NCI-H526 treated with DMSO at 0.1 percent for 48 hours (cell line): ENCODE measurements around the gene ETV4.
A peak's percentile ranks its signal among the peaks of the same experiment; 100 is the strongest.

Experiments used
- DNase-seq: peaks from one replicate; lab custom pipeline; 2025; lab: John Stamatoyannopoulos, UW

ETV4 gene

DNA sequence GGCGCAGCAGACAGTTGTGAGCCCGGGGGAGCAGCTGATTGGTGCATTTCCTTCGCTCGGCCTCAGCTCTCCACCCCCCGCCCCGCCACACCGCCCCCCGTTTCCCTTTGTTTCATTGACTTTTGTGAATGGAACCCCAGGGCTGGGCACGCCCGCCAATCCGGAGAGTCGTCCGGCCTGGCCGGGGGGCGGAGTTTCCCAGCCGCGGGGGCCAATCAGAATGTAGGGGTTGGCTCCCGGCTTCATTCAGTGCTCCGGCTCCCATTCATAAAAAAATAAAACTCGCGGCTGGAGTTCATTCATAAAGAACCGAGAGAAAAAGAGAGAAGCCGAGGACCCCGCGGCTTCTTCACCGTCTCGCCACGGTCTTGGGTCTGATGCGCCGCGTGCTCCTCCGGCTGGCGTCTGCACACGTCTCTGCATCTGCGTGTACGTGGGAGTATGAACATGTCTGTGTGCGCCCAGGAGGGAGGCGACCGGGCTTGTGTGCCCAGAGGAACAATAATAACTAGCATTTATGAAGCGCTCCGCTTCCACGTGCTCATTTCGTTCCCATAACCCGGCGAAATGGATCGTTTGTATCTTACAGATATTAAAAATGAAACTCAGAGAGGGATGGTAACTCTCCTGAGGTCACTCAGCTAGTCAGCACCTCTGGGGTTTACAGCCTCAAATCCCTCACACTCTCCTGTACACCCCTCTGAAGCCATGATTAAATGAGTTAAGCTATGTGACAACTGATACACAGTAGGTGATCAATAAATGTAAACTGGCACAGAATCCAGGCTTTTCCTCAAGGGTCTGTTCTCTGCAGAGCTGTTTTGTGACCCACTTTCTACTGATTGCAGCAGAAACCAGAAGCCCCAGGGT is at the start of gene ETV4:
ETV4 (minus strand) TSS at position 22 of the 870 bp plus-strand sequence. CDS start 723 bp downstream, outside the sequence.
- DNase-seq: peak; percentile 61

DNA sequence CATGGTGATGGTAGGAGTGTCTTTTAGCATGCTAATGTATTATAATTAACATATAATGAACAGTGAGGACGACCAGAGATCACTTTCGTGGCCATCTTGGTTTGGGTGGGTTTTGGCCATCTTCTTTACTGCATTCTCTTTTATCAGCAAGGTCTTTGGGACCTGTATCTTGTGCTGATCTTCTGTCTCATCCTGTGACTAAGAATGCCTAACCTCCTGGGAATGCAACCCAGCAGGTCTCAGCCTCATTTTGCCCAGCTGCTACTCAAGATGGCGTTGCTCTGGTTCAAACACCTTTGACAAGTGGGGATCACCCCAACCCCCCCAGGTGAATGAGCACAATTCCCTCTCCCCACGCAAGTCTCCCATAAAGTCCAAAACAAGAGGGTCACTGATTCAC is 49.3 kb upstream of the ETV4 start:
- no peak for DNase-seq

DNA sequence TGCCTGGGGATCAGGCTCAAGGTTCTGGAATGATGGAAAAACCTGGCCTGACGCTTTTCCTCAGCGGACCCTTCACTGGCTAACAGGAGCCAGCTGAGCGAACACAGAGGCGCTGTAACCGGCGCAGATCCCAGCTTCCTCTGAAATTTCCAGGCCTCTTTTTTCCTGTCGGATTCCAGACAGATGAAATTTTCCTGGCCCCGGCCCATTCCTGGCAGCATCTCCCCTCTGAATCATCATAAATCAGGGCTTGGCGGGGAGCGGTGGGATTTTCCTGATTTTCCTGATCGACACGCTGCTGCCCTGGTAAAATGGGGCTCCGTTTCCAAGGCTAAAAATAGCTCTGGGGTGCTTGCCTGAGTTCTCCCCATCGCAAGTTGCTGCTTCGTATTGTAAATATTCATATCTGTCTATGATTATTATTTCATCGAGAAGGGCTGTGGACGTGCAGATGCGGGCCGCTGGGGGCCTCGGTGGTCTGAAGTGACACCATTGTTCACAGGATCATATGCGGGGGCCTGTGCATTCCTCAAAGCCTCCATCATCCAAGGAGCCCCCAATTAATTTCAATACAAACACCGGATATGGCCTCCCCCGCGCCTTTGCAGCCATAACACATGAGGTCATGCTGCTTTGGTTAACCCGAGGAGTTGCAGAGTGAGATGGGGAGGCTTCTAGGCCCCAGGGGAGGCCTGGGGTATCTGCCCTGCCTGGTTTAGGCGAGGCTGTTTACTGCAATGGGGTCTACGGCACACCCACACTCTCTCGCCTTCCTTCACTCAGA is 45.8 kb upstream of the ETV4 start:
- no peak for DNase-seq

- DNase-seq: no peak
Observed at GRCh38 chr17:43591001-43591400, 44.9 kb upstream of the ETV4 start.

DNA sequence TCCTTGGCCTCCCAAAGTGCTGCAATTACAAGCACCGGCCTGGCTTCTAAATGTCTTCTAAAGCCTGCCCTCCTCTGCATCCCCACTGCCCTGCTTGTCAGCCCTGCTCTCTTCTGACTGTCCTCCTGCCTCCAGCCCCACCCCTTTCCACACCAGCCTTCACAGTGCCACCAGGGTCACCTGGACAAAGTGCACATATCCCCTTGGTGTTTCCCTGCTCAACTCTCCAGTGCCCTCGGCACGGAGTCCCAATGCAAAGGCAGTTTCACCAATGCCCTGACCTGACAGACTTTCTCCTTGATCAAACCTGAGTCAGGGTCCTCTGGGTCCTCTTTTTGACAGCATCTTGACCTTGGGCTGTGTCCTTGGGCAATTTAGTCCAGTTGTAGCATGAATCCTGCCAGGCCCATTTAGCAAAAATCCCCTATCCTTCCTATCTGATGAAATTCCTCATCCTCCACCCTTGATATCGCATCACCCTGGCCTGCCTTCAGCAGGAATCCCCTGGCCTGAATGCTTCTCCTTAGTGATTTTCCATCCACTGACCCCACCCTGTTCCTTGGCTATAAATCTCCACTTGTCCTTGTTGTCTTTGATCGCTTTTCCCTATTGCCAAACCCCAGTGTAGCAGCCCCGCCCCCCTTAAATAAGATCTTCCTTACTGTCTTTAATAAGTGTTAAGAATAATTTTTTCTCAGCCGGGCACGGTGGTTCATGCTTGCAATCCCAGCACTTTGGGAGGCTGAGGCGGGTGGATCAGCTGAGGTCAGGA is 42.7 kb upstream of the ETV4 start:
- no peak for DNase-seq

- no peak for DNase-seq
Observed at GRCh38 chr17:43588121-43588520, 42.0 kb upstream of the ETV4 start.

GRCh38 chr17:43587647-43588046 is 41.5 kb upstream of the ETV4 start:
- DNase-seq: no peak

DNA sequence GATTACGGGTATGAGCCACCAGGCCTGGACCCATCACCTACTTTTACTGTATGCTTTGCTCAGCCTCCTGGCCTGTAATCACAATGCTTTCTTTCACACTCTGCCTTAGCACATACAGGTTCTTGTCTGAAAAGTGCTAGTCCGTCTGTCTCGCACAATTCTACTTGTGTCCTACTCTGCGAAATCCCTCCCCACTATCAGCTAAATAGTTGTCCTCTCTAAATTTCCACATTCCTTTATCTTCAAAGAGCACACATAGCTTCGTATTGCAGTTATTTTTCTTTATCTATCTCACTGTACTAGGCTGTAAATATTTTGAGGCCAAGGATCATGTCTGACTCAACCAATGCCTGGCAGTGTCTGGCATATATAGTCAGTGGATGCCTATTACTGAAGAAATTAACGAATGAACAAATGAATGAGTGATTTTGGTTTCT is 38.5 kb upstream of the ETV4 start:
- DNase-seq: no peak

GRCh38 chr17:43583332-43583731 is 37.2 kb upstream of the ETV4 start:
- DNase-seq: no peak

DNA sequence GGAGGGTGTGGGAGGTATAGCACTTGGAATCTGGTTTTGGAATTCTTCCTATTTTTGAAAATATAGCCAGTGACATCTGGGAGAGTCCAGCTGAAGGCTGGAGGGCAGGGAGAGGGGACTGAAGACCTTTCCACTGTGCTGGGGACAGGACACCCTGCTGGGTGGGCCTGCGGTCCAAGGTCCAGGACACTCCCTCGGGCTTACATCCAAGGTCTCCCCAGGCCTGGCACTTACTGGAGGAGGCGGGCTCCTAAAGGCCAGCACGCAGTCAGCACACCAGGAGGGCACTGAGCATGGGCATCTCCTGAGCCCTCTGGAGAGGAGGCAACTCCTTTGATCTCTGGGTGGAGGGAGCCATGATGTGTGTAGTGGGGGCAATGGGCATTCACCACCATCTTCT is 35.5 kb upstream of the ETV4 start:
- DNase-seq: no peak

GRCh38 chr17:43581130-43581529 is 35.0 kb upstream of the ETV4 start:
- no peak for DNase-seq

DNA sequence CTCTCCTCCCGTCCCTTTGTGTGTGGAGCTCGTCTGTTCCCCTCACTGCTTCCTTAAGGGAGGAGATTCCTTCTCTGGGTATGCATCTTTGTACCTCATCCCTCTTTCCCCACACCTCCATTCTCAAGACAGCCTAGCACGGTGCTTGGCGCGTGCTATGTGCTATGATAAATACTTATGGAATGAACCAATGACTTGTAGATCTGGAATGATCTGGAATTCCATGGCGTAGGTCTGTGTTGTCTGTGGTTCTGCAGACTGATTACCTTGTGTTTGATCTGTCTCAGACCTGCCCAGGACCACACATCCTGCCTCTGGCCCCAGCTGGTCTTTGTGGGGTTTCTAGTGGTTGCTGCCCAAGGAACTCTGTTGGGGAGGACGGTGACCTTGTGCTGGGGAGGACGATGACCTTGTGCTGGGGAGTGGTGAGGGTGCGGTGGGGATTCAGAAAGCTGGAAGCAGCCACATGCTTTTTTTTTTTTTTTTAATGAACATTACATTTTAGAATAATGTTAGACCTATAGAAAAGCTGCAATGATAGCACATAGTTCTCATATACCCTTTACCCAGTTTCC is 33.5 kb upstream of the ETV4 start:
- DNase-seq: no peak

GRCh38 chr17:43578699-43579565 is 32.8 kb upstream of the ETV4 start:
- DNase-seq: peak; percentile 68

DNA sequence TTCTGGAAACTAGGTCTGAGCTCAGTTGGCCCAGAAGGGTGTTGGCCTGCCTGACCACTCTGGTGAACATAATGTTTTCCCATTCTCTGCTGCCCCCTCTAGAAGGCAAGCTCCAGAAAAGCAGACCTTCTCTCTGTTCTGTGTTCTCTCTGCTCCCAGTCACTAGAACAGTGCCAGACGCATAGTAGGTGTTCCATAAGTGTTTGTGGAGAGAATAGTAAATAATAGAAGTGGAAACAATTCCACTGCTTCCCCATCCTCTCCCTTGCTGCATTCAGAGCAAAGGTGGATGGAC is 32.2 kb upstream of the ETV4 start:
- DNase-seq: no peak

- no peak for DNase-seq
Observed at GRCh38 chr17:43577664-43578403, 31.7 kb upstream of the ETV4 start.

DNA sequence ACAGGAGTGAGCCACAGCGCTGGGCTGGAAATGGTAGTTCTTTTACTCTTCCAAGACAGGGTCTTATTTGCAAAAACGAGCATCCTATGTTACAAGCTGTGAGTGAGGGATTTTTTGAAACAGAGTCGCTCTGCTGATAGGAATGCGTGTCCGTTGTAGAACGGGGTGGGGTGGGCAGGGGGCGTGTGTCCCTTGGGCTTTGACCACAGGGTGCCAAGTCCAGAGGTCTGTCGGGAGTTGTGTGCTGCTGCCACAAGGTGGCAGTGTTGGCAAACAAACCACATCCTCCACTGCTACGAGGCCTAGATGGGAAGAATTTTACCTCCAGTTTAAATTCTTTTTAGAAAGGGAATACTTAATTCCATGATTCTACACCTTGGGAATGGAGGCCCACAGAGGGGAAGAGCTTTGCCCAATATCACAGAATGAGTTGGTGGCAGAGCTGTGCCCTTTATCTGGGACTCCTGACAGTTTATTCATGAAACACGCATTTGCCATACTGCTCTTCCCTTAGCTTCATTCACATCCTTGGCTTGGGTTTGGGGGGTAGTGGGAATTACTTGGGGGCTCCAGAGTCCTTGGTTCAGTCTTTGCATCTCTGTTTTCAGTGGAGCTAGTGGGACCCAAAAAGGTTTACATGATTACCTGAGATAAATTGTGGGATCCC is 30.6 kb upstream of the ETV4 start:
- DNase-seq: peak; percentile 42

DNA sequence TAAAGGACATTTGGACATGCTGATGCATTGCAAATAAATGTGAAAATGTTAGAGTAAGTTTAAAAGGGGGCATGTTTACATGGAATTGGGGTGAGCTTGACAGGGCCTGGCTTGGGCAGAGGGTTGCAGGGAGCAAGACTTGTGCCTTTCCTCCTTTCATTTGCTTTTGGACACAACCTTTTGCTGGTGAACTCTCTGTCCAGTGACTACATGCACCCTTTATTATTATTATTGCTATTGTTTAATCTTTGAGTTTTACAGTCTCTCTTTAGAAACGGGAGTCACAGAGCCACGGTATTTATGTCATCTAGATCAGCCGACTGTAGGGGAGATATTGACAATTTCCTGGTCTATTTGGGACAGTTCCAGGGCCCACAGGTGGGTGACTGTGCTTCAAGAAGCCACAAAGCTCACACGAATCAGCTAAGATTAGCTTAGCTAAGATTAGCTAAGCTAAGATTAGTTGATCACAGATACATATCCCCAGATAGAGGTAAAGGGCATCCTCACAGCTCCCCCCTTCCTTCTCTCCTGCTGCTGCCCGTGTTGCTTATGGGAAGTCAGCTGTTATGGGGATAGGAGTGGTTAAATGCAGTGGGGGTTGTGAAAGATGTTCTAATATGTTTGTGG is 28.9 kb upstream of the ETV4 start:
- DNase-seq: no peak

DNA sequence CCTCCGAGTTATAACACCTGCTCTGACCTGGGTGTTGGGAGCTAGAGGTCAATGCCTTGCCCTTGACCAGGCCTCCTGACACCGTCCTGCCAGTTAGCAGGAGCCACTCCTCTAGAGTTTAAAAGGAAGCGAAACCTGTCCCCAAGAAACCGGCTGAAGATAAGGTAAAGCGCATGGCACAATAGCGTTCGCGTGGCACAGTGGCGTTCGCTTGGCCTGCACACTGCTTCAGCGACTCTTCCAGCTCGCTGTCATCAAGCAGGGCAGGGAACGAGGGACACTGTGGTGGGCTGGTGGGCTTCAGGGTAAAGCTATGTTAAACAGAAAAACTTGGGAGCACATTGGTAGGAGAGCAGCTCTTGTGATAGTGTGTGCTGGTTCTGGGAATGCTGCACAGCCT is 28.2 kb upstream of the ETV4 start:
- DNase-seq: no peak

GRCh38 chr17:43573579-43574321 is 27.6 kb upstream of the ETV4 start:
- no peak for DNase-seq
